Neural progenitor cell (in vitro differentiated cells): ENCODE results near the gene TANC1.

Experiments used
- CTCF ChIP-seq: fragments of 200-600 bp; sonication (generic); IDR thresholded peaks from 2 replicates; pipeline ENCODE4 v1.5.1; 2017; ENCODE audit warnings: antibody characterized with exemption, mild to moderate bottlenecking
- EZH2 ChIP-seq: fragments of 200-600 bp; sonication (generic); IDR thresholded peaks from 2 replicates; pipeline ENCODE4 v1.6.1; 2017; ENCODE audit warnings: antibody characterized with exemption, mild to moderate bottlenecking, moderate library complexity
- EZH2phosphoT487 ChIP-seq: fragments of 200-600 bp; sonication (generic); IDR thresholded peaks from 2 replicates; pipeline ENCODE4 v1.6.1; 2017; ENCODE audit warnings: antibody characterized with exemption

GRCh38 chr2:159270744-159271379 lies 302.4 kb downstream of the TANC1 start:
- no peak for TF ChIP-seq CTCF
- TF ChIP-seq EZH2 = no peak
- TF ChIP-seq EZH2phosphoT487 = no peak
